Activated CD8-positive, alpha-beta memory T cell treated with anti-CD3 and anti-CD28 coated beads, Interleukin-2, amount 10 ng/mL, durations not matched to agents 7 days and 5 days (primary cell): Measurements from ENCODE around the gene SRRM1. TPM values are rescaled to one million over a fixed set of nuclear protein-coding genes. Genes with fewer than 3 reads are reported as not detected.
"Not testable (repeated sequence)": the region's sequence is repeated elsewhere in the genome, so short reads cannot be mapped to it uniquely, and the experiment has no call there.

Experiments used
- ATAC-seq: fragments of 150-1000 bp; cut with Tn5 transposase; one replicate; pipeline ENCODE4 v1.10.0; 2021; ENCODE audit warnings: moderate library complexity
- CTCF ChIA-PET: fragments of 350-600 bp; sonication (Branson Sonifier 250); formaldehyde crosslinking; loops from one replicate; lab custom pipeline; 2021; ENCODE audit warnings: antibody characterized with exemption; lab: Charles Lee
- DNase-seq: peaks from one replicate; pipeline ENCODE4 v3.0.0-alpha.2; 2020
- H3K27ac Mint-ChIP-seq: one replicate; pipeline ENCODE4 v1.8.0; 2021; ENCODE audit warnings: mild to moderate bottlenecking, mixed read lengths
- H3K27me3 Mint-ChIP-seq: one replicate; pipeline ENCODE4 v1.8.0; 2021; ENCODE audit warnings: mixed read lengths
- H3K36me3 Mint-ChIP-seq: one replicate; pipeline ENCODE4 v1.8.0; 2021; ENCODE audit warnings: mild to moderate bottlenecking, mixed read lengths
- H3K4me1 Mint-ChIP-seq: one replicate; pipeline ENCODE4 v1.8.0; 2021; ENCODE audit warnings: mixed read lengths
- H3K4me3 Mint-ChIP-seq: one replicate; pipeline ENCODE4 v1.8.0; 2021; ENCODE audit warnings: mild to moderate bottlenecking, moderate library complexity, mixed read lengths
- H3K9me3 Mint-ChIP-seq: one replicate; pipeline ENCODE4 v1.8.0; 2022; ENCODE audit warnings: low read depth, mixed read lengths
- total RNA-seq, 2 experiments: library from RNA; stranded (reverse); gene quantifications; one replicate each; pipeline ENCODE4 v1.2.3, GENCODE V29; 2021

SRRM1 gene
- total RNA-seq, 2 experiments from 2014 or later, result 191 to 215 TPM

- no peaks in the 10 kb centered on the region for H3K36me3 Mint-ChIP-seq
These were observed 72.6 kb downstream of the SRRM1 start for GRCh38 chr1:24715658-24716057.

DNA sequence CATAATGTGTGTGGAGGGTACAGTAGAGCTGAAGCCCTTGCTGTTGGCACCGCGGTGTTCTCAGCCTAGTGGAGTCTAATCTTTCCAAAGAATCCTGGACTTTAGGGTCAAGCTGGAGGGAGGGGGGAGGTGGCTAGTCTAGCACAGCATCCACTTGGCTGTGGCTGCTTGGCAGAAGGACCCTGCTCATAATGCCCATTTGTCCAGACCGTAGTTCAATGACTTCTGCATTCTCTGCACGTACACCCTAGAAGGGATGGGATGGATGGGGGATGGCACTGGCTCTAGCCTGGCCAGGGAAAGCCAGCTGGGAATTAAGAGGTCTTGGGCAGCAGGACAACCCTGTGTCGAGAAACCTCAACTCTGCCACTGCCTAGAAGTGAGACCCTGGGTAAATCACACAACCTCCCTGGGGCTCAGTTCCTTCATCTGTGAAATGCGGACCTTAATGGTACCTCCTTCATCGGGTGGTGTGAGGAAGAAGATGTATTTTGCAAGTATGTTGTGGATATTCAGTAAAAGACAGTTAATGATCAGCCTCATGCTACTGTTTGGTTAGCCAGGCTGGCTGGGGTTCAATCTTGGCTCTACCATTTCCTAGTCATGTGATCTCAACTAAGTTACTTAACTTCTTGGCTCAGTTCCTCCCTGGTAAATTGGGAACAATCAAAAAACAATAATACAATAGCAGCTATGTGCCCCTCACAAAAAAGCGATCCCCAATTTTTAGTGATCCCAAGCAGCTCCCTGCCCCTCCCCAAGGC lies 75.0 kb downstream of the SRRM1 start:
- ATAC-seq (no peak), DNase-seq (no peak)
- H3K36me3 Mint-ChIP-seq, result no peaks in the 10 kb centered on the region
- peaks cover 6% of the 10 kb centered on the region for H3K4me1 Mint-ChIP-seq
- no peaks in the 10 kb centered on the region for H3K27me3 Mint-ChIP-seq
- no peak overlapping the region for H3K4me3 Mint-ChIP-seq
- H3K27ac Mint-ChIP-seq, result no peak overlapping the region
- CTCF ChIA-PET, result no interaction called here
- peaks cover 5% of the 10 kb centered on the region for H3K9me3 Mint-ChIP-seq

More at GRCh38 chr1:24715658-24716057, 72.6 kb downstream of the SRRM1 start:
- DNase-seq (no peak), ATAC-seq (no peak)
- Mint-ChIP-seq H3K9me3 (no peaks in the 10 kb centered on the region), H3K27ac (no peak overlapping the region), H3K4me1 (peaks cover 2% of the 10 kb centered on the region), H3K4me3 (no peak overlapping the region), H3K27me3 (no peaks in the 10 kb centered on the region)
- CTCF ChIA-PET, result interaction anchor here (1.1 to 1.9 kb wide), 2 partner anchors 13 to 27 kb away, joined by 3 to 4 read pairs; no protein-coding TSS in a partner anchor

GRCh38 chr1:24720152-24720551 lies 77.0 kb downstream of the SRRM1 start:
- ATAC-seq (no peak), DNase-seq (no peak)
- Mint-ChIP-seq H3K4me3 (no peak overlapping the region), H3K36me3 (no peaks in the 10 kb centered on the region), H3K27me3 (peaks cover under 1% of the 10 kb centered on the region), H3K27ac (no peak overlapping the region), H3K9me3 (peaks cover 5% of the 10 kb centered on the region), H3K4me1 (peaks cover 6% of the 10 kb centered on the region)
- CTCF ChIA-PET, result no interaction called here

DNA sequence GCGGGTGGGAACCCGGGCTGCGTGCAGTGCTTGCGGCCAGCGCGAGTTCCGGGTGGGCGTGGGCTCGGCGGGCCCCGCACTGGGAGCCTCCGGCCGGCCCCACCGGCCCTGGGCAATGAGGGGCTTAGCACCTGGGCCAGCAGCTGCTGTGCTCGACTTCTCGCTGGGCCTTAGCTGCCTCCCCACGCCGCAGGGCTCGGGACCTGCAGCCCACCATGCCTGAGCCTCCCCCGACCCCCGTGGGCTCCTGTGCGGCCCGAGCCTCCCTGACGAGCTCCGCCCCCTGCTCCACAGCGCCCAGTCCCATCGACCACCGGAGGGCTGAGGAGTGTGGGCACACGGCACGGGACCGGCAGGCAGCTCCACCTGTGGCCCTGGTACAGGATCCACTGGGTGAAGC lies 78.4 kb downstream of the SRRM1 start:
- CTCF ChIA-PET, result interaction anchor here (0.6 to 1.9 kb wide), 3 partner anchors 19 to 109 kb away, joined by 4 to 5 read pairs (median 5); no protein-coding TSS in a partner anchor
- Mint-ChIP-seq H3K4me1 (peaks cover 6% of the 10 kb centered on the region), H3K36me3 (no peaks in the 10 kb centered on the region), H3K27ac (no peak overlapping the region), H3K9me3 (peaks cover 5% of the 10 kb centered on the region), H3K27me3 (peaks cover 6% of the 10 kb centered on the region), H3K4me3 (no peak overlapping the region)
- ATAC-seq (no peak), DNase-seq (no peak)

- H3K27me3 Mint-ChIP-seq, H3K4me1 Mint-ChIP-seq, H3K9me3 Mint-ChIP-seq, H3K36me3 Mint-ChIP-seq, DNase-seq: not testable (repeated sequence)
- Mint-ChIP-seq H3K27ac (peak overlapping the region; percentile 40), H3K4me3 (peak overlapping the region; percentile 70)
- CTCF ChIA-PET, result interaction anchor here (0.6 to 3.2 kb wide), 4 partner anchors 18 to 108 kb away, joined by 4 to 11 read pairs (median 5); no protein-coding TSS in a partner anchor
- ATAC-seq, result peak; percentile 62
These were observed 79.3 kb downstream of the SRRM1 start for GRCh38 chr1:24722073-24723035.

Other genes with a start within 250 kb of the SRRM1 start
- 1 to 10 TPM; 5.6 to 9.2 TPM for gene STPG1, start 229.5 kb upstream of the SRRM1 start, total RNA-seq
- 10 to 100 TPM; 35.4 to 44.2 TPM for gene NIPAL3, start 227.5 kb upstream of the SRRM1 start, total RNA-seq
- 10 to 100 TPM; 23.9 to 30.6 TPM for gene RCAN3, start 140.5 kb upstream of the SRRM1 start, total RNA-seq
- gene NCMAP, start 87.2 kb upstream of the SRRM1 start, total RNA-seq, result not detected
- 10 to 100 TPM; 16.9 to 23.0 TPM for gene CLIC4, start 102.1 kb downstream of the SRRM1 start, total RNA-seq